T-helper 17 cell (primary cell): ENCODE measurements around the gene SYNE1. TPM values are rescaled to one million over a fixed set of nuclear protein-coding genes. Genes with fewer than 3 reads are reported as not detected.
"Not testable (repeated sequence)": the region's sequence is repeated elsewhere in the genome, so short reads cannot be mapped to it uniquely, and the experiment has no call there.

Source experiments
- ATAC-seq: fragments of 150-1000 bp; cut with Tn5 transposase; 2 replicates; pipeline ENCODE4 v1.10.0; 2021; ENCODE audit warnings: mild to moderate bottlenecking, moderate library complexity
- DNase-seq, 3 donors: peaks; one replicate each; pipeline versions ENCODE4 v3.0.0 to v3.0.0-alpha.2; 2020 to 2021
- H3K9me3 ChIP-seq: one replicate; pipeline ENCODE4 v1.7.0; 2013; ENCODE audit warnings: low read length, mild to moderate bottlenecking; ENCODE audit not compliant: control insufficient read depth, poor library complexity, severe bottlenecking
- H3K27ac Mint-ChIP-seq: one replicate; pipeline ENCODE4 v1.8.0; 2022; ENCODE audit warnings: mild to moderate bottlenecking, moderate library complexity, mixed read lengths
- H3K27me3 Mint-ChIP-seq: one replicate; pipeline ENCODE4 v1.8.0; 2022; ENCODE audit warnings: mixed read lengths
- H3K36me3 Mint-ChIP-seq: one replicate; pipeline ENCODE4 v1.8.0; 2022; ENCODE audit warnings: low read depth, mixed read lengths
- H3K4me1 Mint-ChIP-seq: one replicate; pipeline ENCODE4 v1.8.0; 2022; ENCODE audit warnings: mild to moderate bottlenecking, mixed read lengths
- H3K4me3 Mint-ChIP-seq: one replicate; pipeline ENCODE4 v1.8.0; 2022; ENCODE audit warnings: mild to moderate bottlenecking, moderate library complexity, mixed read lengths
- total RNA-seq, 4 donors: library from RNA in 2 of 4; stranded (reverse) in 2 of 4; gene quantifications; one replicate each; pipeline ENCODE4 v1.2.3 and lab custom pipeline; 2022 to 2026

Gene SYNE1
- total RNA-seq, 2 donors from 2014 or later: 131 to 165 TPM

GRCh38 chr6:152490971-152491378, 146.2 kb downstream of the SYNE1 start:
- not testable (repeated sequence) for H3K27ac Mint-ChIP-seq, H3K36me3 Mint-ChIP-seq, H3K4me1 Mint-ChIP-seq, ATAC-seq, DNase-seq, H3K27me3 Mint-ChIP-seq, H3K4me3 Mint-ChIP-seq, H3K9me3 ChIP-seq

GRCh38 chr6:152484806-152485205, 152.4 kb downstream of the SYNE1 start:
- no peaks in the 10 kb centered on the region for H3K9me3 ChIP-seq
- Mint-ChIP-seq H3K27ac (no peak overlapping the region), H3K36me3 (no peaks in the 10 kb centered on the region), H3K4me1 (no peaks in the 10 kb centered on the region), H3K4me3 (no peak overlapping the region), H3K27me3 (peaks cover 6% of the 10 kb centered on the region)
- ATAC-seq: no peak
- DNase-seq: no peak

- H3K4me3 Mint-ChIP-seq: no peak overlapping the region
- DNase-seq (no peak), ATAC-seq (no peak)
- H3K36me3 Mint-ChIP-seq: no peaks in the 10 kb centered on the region
- no peaks in the 10 kb centered on the region for H3K4me1 Mint-ChIP-seq
- H3K27me3 Mint-ChIP-seq: peaks cover 6% of the 10 kb centered on the region
- no peaks in the 10 kb centered on the region for H3K9me3 ChIP-seq
- H3K27ac Mint-ChIP-seq: no peak overlapping the region
Measured at GRCh38 chr6:152482289-152482688, 154.9 kb downstream of the SYNE1 start.

- no peak for DNase-seq
- Mint-ChIP-seq H3K36me3 (no peaks in the 10 kb centered on the region), H3K27me3 (peaks cover 6% of the 10 kb centered on the region), H3K4me3 (no peak overlapping the region), H3K4me1 (no peaks in the 10 kb centered on the region), H3K27ac (no peak overlapping the region)
- ATAC-seq: no peak
- H3K9me3 ChIP-seq: no peaks in the 10 kb centered on the region
Measured at GRCh38 chr6:152478377-152479010, 158.7 kb downstream of the SYNE1 start.

GRCh38 chr6:152474354-152474753, 162.8 kb downstream of the SYNE1 start:
- H3K27me3 Mint-ChIP-seq: peaks cover 18% of the 10 kb centered on the region
- ATAC-seq: no peak

GRCh38 chr6:152472325-152472724, 164.8 kb downstream of the SYNE1 start:
- peaks cover 18% of the 10 kb centered on the region for H3K27me3 Mint-ChIP-seq
- no peak overlapping the region for H3K4me3 Mint-ChIP-seq
- no peaks in the 10 kb centered on the region for H3K36me3 Mint-ChIP-seq
- no peak for DNase-seq
- no peaks in the 10 kb centered on the region for H3K4me1 Mint-ChIP-seq
- no peak overlapping the region for H3K27ac Mint-ChIP-seq
- no peaks in the 10 kb centered on the region for H3K9me3 ChIP-seq
- ATAC-seq: no peak

More at GRCh38 chr6:152474354-152474753, 162.8 kb downstream of the SYNE1 start:
- Mint-ChIP-seq H3K4me1 (no peaks in the 10 kb centered on the region), H3K4me3 (no peak overlapping the region), H3K36me3 (no peaks in the 10 kb centered on the region), H3K27ac (no peak overlapping the region)
- no peak for DNase-seq
- H3K9me3 ChIP-seq: no peaks in the 10 kb centered on the region

GRCh38 chr6:152471456-152472265, 165.5 kb downstream of the SYNE1 start:
- no peaks in the 10 kb centered on the region for H3K4me1 Mint-ChIP-seq
- H3K9me3 ChIP-seq: no peaks in the 10 kb centered on the region
- H3K4me3 Mint-ChIP-seq: no peak overlapping the region
- peaks cover 18% of the 10 kb centered on the region for H3K27me3 Mint-ChIP-seq
- no peak overlapping the region for H3K27ac Mint-ChIP-seq
- ATAC-seq (no peak), DNase-seq (no peak)
- H3K36me3 Mint-ChIP-seq: no peaks in the 10 kb centered on the region

GRCh38 chr6:152463164-152463563, 174.0 kb downstream of the SYNE1 start:
- H3K27me3 Mint-ChIP-seq: peaks cover 43% of the 10 kb centered on the region
- no peak for DNase-seq
- no peaks in the 10 kb centered on the region for H3K36me3 Mint-ChIP-seq
- H3K4me3 Mint-ChIP-seq: no peak overlapping the region
- ATAC-seq: no peak
- no peaks in the 10 kb centered on the region for H3K4me1 Mint-ChIP-seq
- H3K27ac Mint-ChIP-seq: no peak overlapping the region
- no peaks in the 10 kb centered on the region for H3K9me3 ChIP-seq

GRCh38 chr6:152462716-152463115, 174.4 kb downstream of the SYNE1 start:
- H3K27ac Mint-ChIP-seq: no peak overlapping the region
- no peak overlapping the region for H3K4me3 Mint-ChIP-seq
- DNase-seq (no peak), ATAC-seq (no peak)
- H3K9me3 ChIP-seq: no peaks in the 10 kb centered on the region
- H3K36me3 Mint-ChIP-seq: no peaks in the 10 kb centered on the region
- peaks cover 44% of the 10 kb centered on the region for H3K27me3 Mint-ChIP-seq
- H3K4me1 Mint-ChIP-seq: no peaks in the 10 kb centered on the region

- H3K27ac Mint-ChIP-seq: no peak overlapping the region
- H3K4me1 Mint-ChIP-seq: no peaks in the 10 kb centered on the region
Measured at GRCh38 chr6:152461556-152461955, 175.6 kb downstream of the SYNE1 start.

GRCh38 chr6:152458648-152459644, 178.2 kb downstream of the SYNE1 start:
- no peak for DNase-seq
- no peak overlapping the region for H3K27ac Mint-ChIP-seq
- ATAC-seq: no peak
- H3K4me3 Mint-ChIP-seq: no peak overlapping the region
- H3K9me3 ChIP-seq: no peaks in the 10 kb centered on the region
- peaks cover 2% of the 10 kb centered on the region for H3K4me1 Mint-ChIP-seq
- H3K27me3 Mint-ChIP-seq: peaks cover 32% of the 10 kb centered on the region
- no peaks in the 10 kb centered on the region for H3K36me3 Mint-ChIP-seq

More at GRCh38 chr6:152461556-152461955, 175.6 kb downstream of the SYNE1 start:
- H3K4me3 Mint-ChIP-seq: no peak overlapping the region
- ATAC-seq: no peak
- H3K9me3 ChIP-seq: no peaks in the 10 kb centered on the region
- no peaks in the 10 kb centered on the region for H3K36me3 Mint-ChIP-seq
- DNase-seq: no peak
- peaks cover 48% of the 10 kb centered on the region for H3K27me3 Mint-ChIP-seq

- Mint-ChIP-seq H3K27me3 (peaks cover 28% of the 10 kb centered on the region), H3K4me1 (peaks cover 2% of the 10 kb centered on the region), H3K36me3 (no peaks in the 10 kb centered on the region), H3K4me3 (no peak overlapping the region), H3K27ac (no peak overlapping the region)
- DNase-seq (no peak), ATAC-seq (no peak)
- H3K9me3 ChIP-seq: no peaks in the 10 kb centered on the region
Measured at GRCh38 chr6:152457949-152458624, 179.1 kb downstream of the SYNE1 start.
